GM12801 (cell line): ENCODE data around the gene NIT2.

ENCODE experiments used
- CTCF ChIP-seq: IDR thresholded peaks from one replicate; pipeline ENCODE4 v1.5.1; 2011; ENCODE audit warnings: control low read depth; ENCODE audit not compliant: insufficient read length; ENCODE audit errors: extremely low read depth

The NIT2 gene

DNA sequence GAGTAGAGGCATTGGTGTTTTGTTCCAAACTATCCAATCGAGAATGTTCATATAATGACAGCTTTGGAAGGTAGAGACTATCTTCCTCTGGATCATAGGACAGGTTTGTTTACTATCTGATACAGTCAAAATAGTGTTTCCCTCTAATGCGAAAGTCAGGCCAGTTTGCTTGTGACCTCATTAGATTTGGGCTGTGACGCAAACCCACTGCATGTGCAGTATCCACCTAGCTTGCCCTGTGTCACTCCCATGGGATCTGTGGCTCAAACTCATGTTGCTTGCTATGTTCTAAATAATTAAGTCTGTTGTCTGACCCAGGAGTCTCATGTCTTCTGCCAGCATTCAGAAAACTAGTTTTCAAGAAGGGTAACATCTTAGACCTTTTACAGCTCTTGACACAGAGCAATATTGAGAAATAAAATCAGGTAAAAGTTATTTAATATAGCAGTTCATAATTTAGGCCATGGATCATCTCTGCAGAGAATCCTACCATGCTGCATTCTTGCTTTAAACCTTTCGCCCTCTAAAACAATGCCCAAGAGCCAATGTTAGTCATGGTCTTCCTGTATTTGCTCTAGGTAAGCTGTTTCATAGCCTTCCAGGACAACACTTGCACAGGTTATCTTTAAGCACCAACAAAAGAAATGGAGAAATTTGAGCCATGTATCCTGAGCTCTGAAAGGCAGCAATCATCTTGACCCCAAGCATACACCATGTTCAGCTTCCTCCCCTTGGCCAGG, 26.4 kb downstream of the NIT2 start:
- TF ChIP-seq CTCF, result no peak

DNA sequence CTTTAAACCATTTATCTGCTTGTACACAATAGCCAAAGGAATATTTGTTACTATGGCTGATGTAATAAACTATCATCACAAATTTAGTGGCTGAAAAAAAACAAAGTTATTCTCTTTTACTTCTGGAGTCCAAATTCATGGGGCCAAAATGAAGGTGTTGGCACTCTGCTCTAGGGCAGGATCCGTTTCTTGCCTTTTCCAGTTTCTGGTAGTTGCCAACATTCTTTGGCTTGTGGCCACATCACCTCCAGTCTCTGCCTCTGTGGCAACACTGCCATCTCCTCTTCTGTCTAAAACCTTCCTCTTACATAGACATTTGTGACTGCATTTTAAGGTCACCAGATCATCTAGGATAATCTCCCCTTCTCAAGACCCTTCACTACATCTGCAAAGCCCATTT, 27.3 kb downstream of the NIT2 start:
- TF ChIP-seq CTCF, result no peak

- TF ChIP-seq CTCF, result no peak
These were observed 29.9 kb downstream of the NIT2 start for GRCh38 chr3:100364421-100364820.

GRCh38 chr3:100366424-100366823, 31.9 kb downstream of the NIT2 start:
- no peak for TF ChIP-seq CTCF

DNA sequence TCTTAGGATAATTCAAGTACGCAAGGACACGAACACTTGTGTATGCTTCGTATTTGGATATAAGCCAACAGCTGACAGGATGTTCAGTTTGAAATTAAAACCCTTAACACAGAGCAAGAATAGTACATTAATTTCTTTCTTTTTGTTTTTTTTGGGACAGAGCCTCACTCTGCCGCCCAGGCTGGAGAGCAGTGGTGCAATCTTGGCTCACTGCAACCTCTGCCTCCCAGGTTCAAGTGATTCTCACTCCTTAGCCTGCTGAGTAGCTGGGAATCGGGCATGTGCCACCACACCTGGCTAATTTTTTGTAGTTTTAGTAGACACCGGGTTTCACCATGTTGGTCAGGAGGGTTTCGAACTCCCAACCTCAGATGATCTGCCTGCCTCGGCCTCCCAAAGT, 33.9 kb downstream of the NIT2 start:
- no peak for TF ChIP-seq CTCF

DNA sequence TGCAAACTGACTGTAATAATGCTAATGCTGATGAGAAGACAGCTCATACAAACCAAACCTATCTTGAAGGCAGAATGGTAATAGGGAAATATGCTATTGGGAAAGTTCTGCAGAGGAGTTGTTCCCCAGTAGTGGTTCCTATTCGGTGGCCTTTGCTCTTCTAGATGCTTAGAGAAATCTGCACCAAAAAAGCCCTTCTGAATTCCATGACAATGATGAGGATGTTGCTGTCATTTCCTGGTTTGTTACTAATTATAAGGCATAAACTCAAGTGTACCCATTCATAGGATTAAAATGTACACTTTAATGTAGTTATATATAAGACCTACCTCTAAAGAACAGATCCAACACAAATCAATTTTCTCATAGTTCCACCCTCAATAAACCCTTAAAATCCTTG, 36.2 kb downstream of the NIT2 start:
- no peak for TF ChIP-seq CTCF

GRCh38 chr3:100374521-100374920, 40.0 kb downstream of the NIT2 start:
- TF ChIP-seq CTCF, result no peak
